Central memory CD4-positive, alpha-beta T cell (primary cell): Measurements from ENCODE around the gene TPGS2.
A peak's percentile ranks its signal among the peaks of the same experiment; 100 is the strongest.
"Not testable (repeated sequence)": the region's sequence is repeated elsewhere in the genome, so short reads cannot be mapped to it uniquely, and the experiment has no call there.

Experiments used
- DNase-seq: peaks from one replicate; pipeline ENCODE4 v3.0.0; 2022

The TPGS2 gene

GRCh38 chr18:36821681-36822080 is 7.1 kb downstream of the TPGS2 start:
- no peak for DNase-seq

GRCh38 chr18:36819621-36820020 is 9.2 kb downstream of the TPGS2 start:
- DNase-seq, result no peak

- no peak for DNase-seq
These were observed 10.2 kb downstream of the TPGS2 start for GRCh38 chr18:36818652-36819051.

- DNase-seq, result no peak
These were observed 11.8 kb downstream of the TPGS2 start for GRCh38 chr18:36817039-36817438.

- DNase-seq, result not testable (repeated sequence)
These were observed 12.7 kb downstream of the TPGS2 start for GRCh38 chr18:36816096-36816495.

GRCh38 chr18:36814994-36815393 is 13.8 kb downstream of the TPGS2 start:
- DNase-seq, result no peak

GRCh38 chr18:36813824-36814223 is 15.0 kb downstream of the TPGS2 start:
- DNase-seq, result no peak

- DNase-seq, result no peak
These were observed 15.6 kb downstream of the TPGS2 start for GRCh38 chr18:36813101-36813775.

- no peak for DNase-seq
These were observed 16.1 kb downstream of the TPGS2 start for GRCh38 chr18:36812678-36813077.

GRCh38 chr18:36811955-36812354 is 16.8 kb downstream of the TPGS2 start:
- no peak for DNase-seq

- DNase-seq, result no peak
These were observed 17.4 kb downstream of the TPGS2 start for GRCh38 chr18:36811430-36811829.

- DNase-seq, result peak; percentile 51
These were observed 19.0 kb downstream of the TPGS2 start for GRCh38 chr18:36809590-36810381.

- DNase-seq, result no peak
These were observed 20.1 kb downstream of the TPGS2 start for GRCh38 chr18:36808681-36809080.

- no peak for DNase-seq
These were observed 23.7 kb downstream of the TPGS2 start for GRCh38 chr18:36805105-36805504.

- no peak for DNase-seq
These were observed 29.9 kb downstream of the TPGS2 start for GRCh38 chr18:36798738-36799473.

GRCh38 chr18:36792634-36793283 is 36.0 kb downstream of the TPGS2 start:
- DNase-seq, result no peak

- DNase-seq, result no peak
These were observed 42.1 kb downstream of the TPGS2 start for GRCh38 chr18:36786686-36787085.

GRCh38 chr18:36783792-36784191 is 45.0 kb downstream of the TPGS2 start:
- DNase-seq, result no peak

GRCh38 chr18:36782710-36783109 is 46.1 kb downstream of the TPGS2 start:
- DNase-seq, result no peak

- DNase-seq, result no peak
These were observed 48.1 kb downstream of the TPGS2 start for GRCh38 chr18:36780748-36781147.

GRCh38 chr18:36777566-36777965 is 51.2 kb downstream of the TPGS2 start:
- no peak for DNase-seq

GRCh38 chr18:36776650-36777049 is 52.2 kb downstream of the TPGS2 start:
- DNase-seq, result no peak

- no peak for DNase-seq
These were observed 53.4 kb downstream of the TPGS2 start for GRCh38 chr18:36775396-36775795.
